Measurements from ENCODE around the gene IL21R.

Gene IL21R

DNA sequence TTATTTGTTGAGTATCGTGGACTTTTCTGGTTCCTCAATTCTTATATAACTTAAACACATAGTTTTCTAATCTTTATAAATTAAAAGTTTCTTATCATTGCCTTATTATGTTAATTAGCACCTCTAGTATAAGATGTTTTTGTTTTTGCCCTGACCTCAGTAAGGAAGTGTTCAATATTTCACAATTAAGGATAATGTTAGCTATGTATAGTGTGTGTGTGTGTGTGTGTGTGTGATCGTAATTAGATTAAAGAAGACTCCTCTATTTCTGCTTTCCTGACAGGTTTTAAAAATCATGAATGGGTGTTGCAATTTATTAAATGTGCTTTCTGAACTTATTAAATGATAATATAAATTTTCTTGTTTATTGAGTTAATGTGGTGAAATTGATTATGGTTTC lies 12.0 kb downstream of the IL21R start:
- no CpG with 5 or more reads among the region's 2 CpGs for WGBS, 2 experiments (ENCODE audit: insufficient coverage in 2 of 2)
- no peaks in the 10 kb centered on the region for H3K36me3 ChIP-seq (ENCODE audit: control insufficient read depth, insufficient read depth, low read length)

DNA sequence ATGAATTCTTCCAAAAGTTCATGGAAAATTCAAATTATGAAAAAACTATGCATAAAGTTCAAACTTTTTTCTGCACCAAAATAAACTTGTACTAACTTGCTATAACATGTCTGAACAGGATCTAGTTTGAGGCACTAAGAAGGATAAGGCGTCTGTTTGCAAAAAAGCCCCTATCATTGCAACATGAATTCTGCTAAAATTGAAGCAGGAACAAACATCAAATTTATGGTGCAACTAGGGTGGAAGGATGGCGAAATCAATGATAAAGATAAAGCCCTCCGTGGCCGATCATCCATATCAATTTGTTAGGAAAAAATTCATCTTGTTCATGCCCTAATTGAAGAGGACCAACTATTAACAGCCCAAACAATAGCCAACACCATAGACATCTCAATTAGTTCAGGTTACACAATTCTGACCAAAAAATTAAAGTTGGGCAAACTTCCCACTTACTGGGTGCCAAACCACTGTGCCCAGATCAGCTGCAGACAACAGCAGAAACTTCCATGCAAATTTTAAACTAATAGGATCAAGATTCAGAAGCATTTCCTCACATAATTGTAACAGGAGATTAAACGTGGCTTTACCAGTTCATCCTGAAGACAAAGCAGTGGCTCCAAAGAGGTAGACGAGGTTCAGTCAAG lies 12.9 kb downstream of the IL21R start:
- Histone ChIP-seq H3K9me3 (ENCODE audit: control insufficient read depth, low read length) (no peaks in the 10 kb centered on the region), H3K27ac (ENCODE audit: low read depth, low read length, severe bottlenecking) (no peak overlapping the region), H3K4me1 (ENCODE audit: control insufficient read depth, insufficient read depth, low read length, poor library complexity, severe bottlenecking) (no peaks in the 10 kb centered on the region), H3K4me3 (ENCODE audit: extremely low read depth, insufficient read depth, low read length, poor library complexity, severe bottlenecking) (no peak overlapping the region), H3K36me3 (ENCODE audit: control insufficient read depth, insufficient read depth, low read length) (no peaks in the 10 kb centered on the region)
- 87 to 90% methylated on average over 3 to 5 of the region's 6 CpGs for WGBS, 2 experiments (ENCODE audit: insufficient coverage in 2 of 2)

More for the DNA sequence above, 12.0 kb downstream of the IL21R start:
- Histone ChIP-seq H3K4me1 (ENCODE audit: control insufficient read depth, insufficient read depth, low read length, poor library complexity, severe bottlenecking) (no peaks in the 10 kb centered on the region), H3K27ac (ENCODE audit: low read depth, low read length, severe bottlenecking) (no peak overlapping the region), H3K4me3 (ENCODE audit: extremely low read depth, insufficient read depth, low read length, poor library complexity, severe bottlenecking) (no peak overlapping the region), H3K9me3 (ENCODE audit: control insufficient read depth, low read length) (no peaks in the 10 kb centered on the region)

DNA sequence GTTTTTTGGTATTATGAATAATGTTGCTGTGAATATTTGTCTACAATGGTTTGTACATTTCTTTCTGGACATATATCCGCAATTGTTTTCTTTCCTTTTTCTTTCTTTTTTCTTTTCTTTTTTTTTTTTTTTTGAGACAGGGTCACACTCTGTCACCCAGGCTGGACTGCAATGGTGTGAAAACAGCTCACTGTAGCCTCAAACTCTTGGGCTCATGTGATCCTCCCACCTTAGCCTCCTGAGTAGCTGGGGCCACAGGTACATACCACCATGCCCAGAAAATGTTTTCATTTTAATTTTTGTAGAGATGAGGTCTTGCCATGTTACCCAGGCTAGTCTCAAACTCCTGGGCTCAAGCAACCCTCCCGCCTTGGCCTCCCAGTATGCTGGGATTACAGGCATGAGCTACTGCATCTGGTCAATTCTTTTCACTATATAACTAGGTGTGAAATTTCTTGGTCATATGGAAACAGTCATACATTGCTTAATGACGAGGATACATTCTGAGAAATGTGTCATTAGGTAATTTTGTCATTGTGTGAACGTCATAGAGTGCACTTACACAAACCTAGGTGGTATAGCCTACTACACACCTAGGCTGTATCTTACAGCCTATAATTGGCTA lies 15.2 kb downstream of the IL21R start:
- WGBS, 2 experiments (ENCODE audit: insufficient coverage in 2 of 2): 72 to 100% methylated on average over 1 to 2 of the region's 4 CpGs
- H3K36me3 ChIP-seq (ENCODE audit: control insufficient read depth, insufficient read depth, low read length): no peaks in the 10 kb centered on the region
- H3K9me3 ChIP-seq (ENCODE audit: control insufficient read depth, low read length): no peaks in the 10 kb centered on the region
- H3K4me3 ChIP-seq (ENCODE audit: extremely low read depth, insufficient read depth, low read length, poor library complexity, severe bottlenecking): no peak overlapping the region
- H3K4me1 ChIP-seq (ENCODE audit: control insufficient read depth, insufficient read depth, low read length, poor library complexity, severe bottlenecking): no peaks in the 10 kb centered on the region
- H3K27ac ChIP-seq (ENCODE audit: low read depth, low read length, severe bottlenecking): no peak overlapping the region

DNA sequence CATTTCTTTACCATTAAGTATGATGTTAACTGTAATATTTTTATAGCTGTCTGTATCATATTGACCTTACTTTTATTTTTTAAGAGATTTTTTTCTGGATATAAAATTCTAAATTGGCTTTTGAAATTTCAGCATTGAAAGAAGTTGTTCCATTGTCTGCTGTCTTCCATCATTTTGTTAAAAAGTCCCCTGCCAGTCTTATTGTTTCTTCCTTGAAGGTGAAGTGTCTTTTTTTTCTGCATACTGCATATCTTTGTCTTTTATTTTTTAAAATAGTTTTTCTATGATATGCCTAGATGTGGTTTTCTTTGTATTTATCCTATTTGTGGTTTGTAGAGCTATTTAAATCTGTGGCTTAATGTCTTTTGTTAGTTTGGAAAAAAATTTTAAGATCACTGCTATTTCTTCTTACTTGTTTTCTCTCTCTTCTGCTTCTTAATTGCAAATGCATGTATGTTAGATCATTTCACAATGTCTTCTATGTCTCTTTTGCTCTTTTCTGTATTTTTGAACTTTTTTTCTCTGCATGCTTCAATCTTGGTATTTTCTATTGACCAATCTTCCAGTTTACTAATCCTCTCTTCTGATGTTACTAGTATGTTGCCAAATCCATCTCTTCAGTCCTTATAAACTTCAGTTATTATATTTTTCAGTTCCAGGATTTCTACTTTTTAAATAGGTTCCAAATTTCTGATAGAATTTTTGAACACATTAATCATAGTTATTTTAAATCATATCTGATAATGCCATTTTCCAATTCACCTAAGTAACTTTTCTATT lies 20.2 kb downstream of the IL21R start:
- Histone ChIP-seq H3K36me3 (ENCODE audit: control insufficient read depth, insufficient read depth, low read length) (no peaks in the 10 kb centered on the region), H3K4me1 (ENCODE audit: control insufficient read depth, insufficient read depth, low read length, poor library complexity, severe bottlenecking) (no peaks in the 10 kb centered on the region), H3K9me3 (ENCODE audit: control insufficient read depth, low read length) (no peaks in the 10 kb centered on the region), H3K4me3 (ENCODE audit: extremely low read depth, insufficient read depth, low read length, poor library complexity, severe bottlenecking) (no peak overlapping the region), H3K27ac (ENCODE audit: low read depth, low read length, severe bottlenecking) (no peak overlapping the region)

DNA sequence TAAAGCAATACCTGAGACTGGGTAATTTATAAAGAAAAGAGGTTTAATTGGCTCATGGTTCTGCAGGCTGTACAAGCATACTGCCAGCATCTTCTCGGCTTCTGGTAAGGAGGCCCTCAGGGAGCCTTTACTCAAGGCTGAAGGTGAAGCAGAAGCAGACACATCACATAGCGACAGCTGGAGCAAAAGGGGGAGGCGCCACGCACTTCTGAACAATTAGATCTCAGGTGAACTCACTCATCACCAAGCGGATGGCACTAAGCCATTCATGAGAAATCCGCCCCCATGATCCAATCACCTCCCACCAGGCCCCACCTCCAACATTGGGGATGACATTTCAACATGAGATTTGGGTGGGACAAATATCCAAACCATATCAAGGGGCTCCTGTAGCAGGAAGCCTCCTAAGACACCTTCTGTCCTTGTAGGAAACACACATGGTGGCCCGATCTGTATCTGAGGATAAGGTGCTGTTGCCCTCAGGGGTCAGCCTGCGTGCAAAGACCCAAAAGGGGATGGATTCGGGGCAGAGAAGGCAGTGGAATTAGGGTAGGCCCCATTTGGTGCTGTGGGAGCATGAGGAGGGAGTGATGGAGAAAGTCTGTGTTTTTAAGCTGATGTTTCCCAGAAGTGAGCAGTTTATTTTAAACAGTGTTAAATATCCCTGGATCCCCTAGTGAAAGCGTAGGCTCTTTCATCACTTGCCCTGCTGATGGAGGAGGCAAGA lies 23.0 kb downstream of the IL21R start:
- Histone ChIP-seq H3K9me3 (ENCODE audit: control insufficient read depth, low read length) (no peaks in the 10 kb centered on the region), H3K27ac (ENCODE audit: low read depth, low read length, severe bottlenecking) (no peak overlapping the region), H3K4me1 (ENCODE audit: control insufficient read depth, insufficient read depth, low read length, poor library complexity, severe bottlenecking) (no peaks in the 10 kb centered on the region), H3K36me3 (ENCODE audit: control insufficient read depth, insufficient read depth, low read length) (no peaks in the 10 kb centered on the region), H3K4me3 (ENCODE audit: extremely low read depth, insufficient read depth, low read length, poor library complexity, severe bottlenecking) (no peak overlapping the region)
- WGBS, 2 experiments (ENCODE audit: insufficient coverage in 2 of 2): 89 to 92% methylated on average over 8 of the region's 10 CpGs

DNA sequence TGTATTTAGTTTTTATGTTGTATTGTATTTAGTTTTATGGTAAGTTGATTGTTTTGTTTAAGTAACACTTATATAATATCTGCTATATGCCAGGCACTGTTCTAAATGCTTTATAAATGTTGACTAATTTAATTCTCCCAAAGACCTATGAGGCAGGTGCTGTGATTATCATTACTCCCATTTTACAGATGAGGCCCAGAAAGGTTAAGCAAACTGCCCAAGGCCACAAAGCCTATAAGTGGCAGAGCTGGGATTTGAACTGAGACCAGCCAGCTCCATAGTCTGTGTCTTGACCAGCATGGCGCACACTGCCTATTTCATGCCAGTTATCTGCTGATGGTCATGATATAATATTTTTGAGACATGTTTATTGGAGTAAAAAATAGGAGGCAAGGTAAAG lies 24.0 kb downstream of the IL21R start:
- no peaks in the 10 kb centered on the region for H3K9me3 ChIP-seq (ENCODE audit: control insufficient read depth, low read length)
- no peaks in the 10 kb centered on the region for H3K4me1 ChIP-seq (ENCODE audit: control insufficient read depth, insufficient read depth, low read length, poor library complexity, severe bottlenecking)
- WGBS, 2 experiments (ENCODE audit: insufficient coverage in 2 of 2): 100% methylated on average over 1 of the region's 1 CpG
- H3K4me3 ChIP-seq (ENCODE audit: extremely low read depth, insufficient read depth, low read length, poor library complexity, severe bottlenecking): no peak overlapping the region
- no peaks in the 10 kb centered on the region for H3K36me3 ChIP-seq (ENCODE audit: control insufficient read depth, insufficient read depth, low read length)
- no peak overlapping the region for H3K27ac ChIP-seq (ENCODE audit: low read depth, low read length, severe bottlenecking)

DNA sequence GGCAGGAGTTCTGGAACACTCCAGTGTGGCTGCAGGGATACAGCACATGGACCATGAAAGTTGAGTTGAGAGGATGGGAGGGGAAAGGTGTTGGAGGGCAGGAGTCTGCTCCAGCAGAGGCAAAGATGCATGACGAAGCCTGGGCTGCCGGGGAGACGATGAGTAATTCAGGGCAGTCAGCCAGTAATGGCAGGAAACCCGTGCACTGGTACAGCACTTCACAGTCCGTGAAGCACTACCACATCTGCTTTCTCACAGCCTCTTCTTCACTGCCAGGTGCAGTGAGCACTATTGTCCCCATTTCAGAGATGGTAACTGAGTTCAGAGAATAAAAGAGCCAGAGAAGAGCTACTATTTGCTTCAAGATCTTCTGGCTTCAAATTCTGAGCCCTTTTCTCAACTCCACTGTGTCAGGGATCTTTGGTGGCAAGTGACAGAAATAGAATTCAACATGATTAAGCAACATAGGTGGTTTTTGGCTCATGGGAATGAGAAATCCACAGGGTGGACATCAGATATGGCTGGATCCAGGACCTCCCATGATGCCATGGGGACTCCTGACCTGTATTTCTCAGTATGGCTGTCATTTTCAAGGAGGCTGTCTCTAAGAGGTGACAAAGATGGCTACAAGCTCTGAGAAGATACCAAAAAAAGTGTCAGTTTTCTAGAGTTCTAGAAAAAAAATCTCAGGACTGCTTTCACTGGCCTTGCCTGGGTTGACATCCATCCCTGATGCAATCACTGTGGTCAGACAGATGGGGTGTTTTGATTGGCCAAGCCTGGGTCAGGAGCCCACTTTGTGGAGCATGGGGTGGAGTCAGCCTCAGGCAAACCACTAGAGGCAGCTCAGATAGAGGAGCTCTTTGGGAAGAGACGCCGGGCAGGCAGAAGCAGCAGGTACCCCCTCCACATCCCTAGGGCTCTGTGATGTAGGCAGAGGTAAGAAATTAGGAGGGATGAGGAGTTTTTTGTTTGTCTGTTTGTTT lies 24.7 kb downstream of the IL21R start:
- Histone ChIP-seq H3K27ac (ENCODE audit: low read depth, low read length, severe bottlenecking) (no peak overlapping the region), H3K4me3 (ENCODE audit: extremely low read depth, insufficient read depth, low read length, poor library complexity, severe bottlenecking) (no peak overlapping the region), H3K9me3 (ENCODE audit: control insufficient read depth, low read length) (no peaks in the 10 kb centered on the region), H3K4me1 (ENCODE audit: control insufficient read depth, insufficient read depth, low read length, poor library complexity, severe bottlenecking) (no peaks in the 10 kb centered on the region), H3K36me3 (ENCODE audit: control insufficient read depth, insufficient read depth, low read length) (no peaks in the 10 kb centered on the region)
- WGBS, 2 experiments (ENCODE audit: insufficient coverage in 2 of 2): 50 to 72% methylated on average over 3 to 5 of the region's 7 CpGs

DNA sequence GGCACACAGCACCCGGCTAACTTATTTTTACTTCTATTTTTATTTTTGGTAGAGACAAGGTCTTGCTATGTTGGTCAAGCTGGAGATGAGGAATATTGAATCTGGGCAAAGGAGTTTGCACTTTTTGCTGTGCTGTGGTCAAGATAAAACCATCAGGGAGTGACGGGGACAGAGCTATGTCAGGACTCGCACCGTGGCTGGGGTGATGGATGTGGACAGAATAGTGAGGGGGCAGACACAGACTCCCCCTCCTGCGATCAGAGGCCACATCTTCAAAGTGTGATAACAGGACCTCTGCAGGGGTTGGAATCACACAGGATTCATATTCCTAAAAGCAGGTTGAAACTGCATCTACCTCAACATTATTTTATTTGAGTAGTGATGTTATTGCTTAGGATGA lies 25.6 kb downstream of the IL21R start:
- WGBS, 2 experiments (ENCODE audit: insufficient coverage in 2 of 2): 87 to 93% methylated on average over 3 of the region's 5 CpGs
- no peak overlapping the region for H3K27ac ChIP-seq (ENCODE audit: low read depth, low read length, severe bottlenecking)
- H3K4me3 ChIP-seq (ENCODE audit: extremely low read depth, insufficient read depth, low read length, poor library complexity, severe bottlenecking): no peak overlapping the region
- H3K9me3 ChIP-seq (ENCODE audit: control insufficient read depth, low read length): no peaks in the 10 kb centered on the region
- peaks cover 7% of the 10 kb centered on the region for H3K4me1 ChIP-seq (ENCODE audit: control insufficient read depth, insufficient read depth, low read length, poor library complexity, severe bottlenecking)
- H3K36me3 ChIP-seq (ENCODE audit: control insufficient read depth, insufficient read depth, low read length): no peaks in the 10 kb centered on the region

DNA sequence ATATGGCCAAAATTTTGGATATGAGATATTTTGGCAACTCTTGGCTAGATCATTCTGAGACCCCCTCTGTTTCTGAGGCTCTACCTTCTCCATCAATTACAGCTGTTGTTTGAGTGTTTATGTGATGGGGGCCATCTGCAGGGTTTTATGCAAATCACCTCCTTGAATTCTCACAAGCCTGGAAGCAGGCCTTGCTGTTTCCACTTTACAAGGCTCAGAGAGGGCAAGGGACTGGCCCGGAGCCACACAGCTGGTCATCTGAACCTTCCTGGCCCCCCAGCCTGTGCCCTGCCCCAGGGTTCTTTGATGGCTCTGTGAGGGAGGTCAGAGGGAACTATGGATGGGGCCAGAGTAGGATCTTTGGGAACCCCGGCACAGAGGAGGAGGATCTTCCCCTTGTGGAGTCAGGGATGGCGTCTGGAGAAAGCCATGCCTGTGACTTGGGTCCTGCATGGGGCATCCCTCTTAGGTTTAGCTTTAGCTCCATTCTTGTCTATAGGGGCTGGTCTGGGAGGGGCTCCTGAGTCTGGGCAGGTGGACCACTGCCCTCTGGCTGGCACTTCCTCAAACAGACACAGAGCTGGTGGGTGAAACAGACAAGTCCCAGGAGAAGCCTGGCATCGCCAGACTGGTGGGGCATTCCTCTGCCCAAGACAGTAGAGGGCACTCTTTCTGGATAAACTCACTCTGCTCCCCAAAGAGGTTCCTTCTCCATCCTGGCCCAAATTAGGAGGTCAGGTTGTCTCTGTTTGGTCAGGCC lies 26.2 kb downstream of the IL21R start:
- H3K27ac ChIP-seq (ENCODE audit: low read depth, low read length, severe bottlenecking): no peak overlapping the region
- 89% methylated on average over 3 of the region's 4 CpGs for WGBS, 2 experiments (ENCODE audit: insufficient coverage in 2 of 2)
- peaks cover 13% of the 10 kb centered on the region for H3K4me1 ChIP-seq (ENCODE audit: control insufficient read depth, insufficient read depth, low read length, poor library complexity, severe bottlenecking)
- no peaks in the 10 kb centered on the region for H3K36me3 ChIP-seq (ENCODE audit: control insufficient read depth, insufficient read depth, low read length)
- no peak overlapping the region for H3K4me3 ChIP-seq (ENCODE audit: extremely low read depth, insufficient read depth, low read length, poor library complexity, severe bottlenecking)
- H3K9me3 ChIP-seq (ENCODE audit: control insufficient read depth, low read length): no peaks in the 10 kb centered on the region

Measured in mesodermal cell (in vitro differentiated cells).